Measurements from ENCODE around the gene ATP6AP2. TPM values are rescaled to one million over a fixed set of nuclear protein-coding genes. Genes with fewer than 3 reads are reported as not detected.

ATP6AP2 gene
- polyA plus RNA-seq, 1 of the 3 experiments (the other 2 are of a cell fraction), result 160 TPM

GRCh38 chrX:40579141-40579540, 1.6 kb upstream of the ATP6AP2 start (continued):
- TF ChIP-seq FOXJ3 (CRISPR knock-in tag; IDR thresholded peaks at IDR 0.05), result no peak
- TF ChIP-seq RCOR1 (IDR thresholded peaks at IDR 0.05; ENCODE audit: low read length), result no peak
- TF ChIP-seq FOSL2 (IDR thresholded peaks at IDR 0.05; ENCODE audit: borderline replicate concordance, low read depth), result no peak
- TF ChIP-seq ZBTB33 (IDR thresholded peaks at IDR 0.05; ENCODE audit: borderline replicate concordance, low read depth), result no peak
- TF ChIP-seq USF1 (IDR thresholded peaks at IDR 0.05; ENCODE audit: borderline replicate concordance, low read depth), result no peak
- no peak for TF ChIP-seq MEF2A (IDR thresholded peaks at IDR 0.05; ENCODE audit: borderline replicate concordance, low read depth)
- no peak for TF ChIP-seq RXRA (IDR thresholded peaks at IDR 0.05; ENCODE audit: borderline replicate concordance, low read depth)
- no peak for TF ChIP-seq GABPA (IDR thresholded peaks at IDR 0.05; ENCODE audit: low read depth)

- no peaks in the 10 kb centered on the region for H3K9me2 ChIP-seq
- POLR2A ChIA-PET, result interaction anchor here (1.1 kb wide), 1 partner anchor 36 kb away, joined by 3 read pairs; no protein-coding TSS in a partner anchor
- peak; percentile 16 for DNase-seq
- peak overlapping the region; percentile 76 to 86 for H3K4me3 ChIP-seq (ENCODE audit: low read depth in 2 of 2, low read length in 1 of 2)
- H3K36me3 ChIP-seq (replicated peaks in 1 of 2; ENCODE audit: control insufficient read depth in 1 of 2, insufficient read depth in 2 of 2, low read length in 1 of 2), result no peaks in the 10 kb centered on the region
- H3K9ac ChIP-seq, result peak overlapping the region; percentile 69; the same call in 1 of the 2 replicates
- H3K4me2 ChIP-seq, result peak overlapping the region; percentile 77
- TF ChIP-seq MEF2A (IDR thresholded peaks at IDR 0.05; ENCODE audit: borderline replicate concordance, low read depth) (no peak), PBX3 (IDR thresholded peaks at IDR 0.05) (no peak), RCOR1 (IDR thresholded peaks at IDR 0.05; ENCODE audit: low read length) (no peak), RXRA (IDR thresholded peaks at IDR 0.05; ENCODE audit: borderline replicate concordance, low read depth) (no peak), ZBTB33 (IDR thresholded peaks at IDR 0.05; ENCODE audit: borderline replicate concordance, low read depth) (no peak), RFX5 (IDR thresholded peaks at IDR 0.05; ENCODE audit: low read length) (no peak), CHD2 (IDR thresholded peaks at IDR 0.05; ENCODE audit: low read length, partially characterized antibody) (no peak), NFIC (IDR thresholded peaks at IDR 0.05; ENCODE audit: borderline replicate concordance) (no peak), TAF1 (IDR thresholded peaks at IDR 0.05; ENCODE audit: borderline replicate concordance, low read depth, low read length) (no peak), JUND (IDR thresholded peaks at IDR 0.05) (no peak), USF1 (IDR thresholded peaks at IDR 0.05; ENCODE audit: borderline replicate concordance, low read depth) (no peak)
- no peaks in the 10 kb centered on the region for H3F3A ChIP-seq (replicated peaks; ENCODE audit: insufficient read depth)
- peak overlapping the region; percentile 91 for H2AFZ ChIP-seq (ENCODE audit: low read depth)
- WGBS (ENCODE audit: low lambda C conversion rate), result 3% methylated on average over 12 of the region's 12 CpGs
- no peaks in the 10 kb centered on the region for H3K9me3 ChIP-seq
- H3K79me2 ChIP-seq (ENCODE audit: insufficient read depth), result peaks cover 41% of the 10 kb centered on the region
- peaks cover 9% of the 10 kb centered on the region; the same call in 1 of the 2 replicates for H3K27me3 ChIP-seq (ENCODE audit: insufficient read depth)
- CTCF ChIA-PET, result interaction anchor here (1.7 kb wide), 1 partner anchor 10 kb away, joined by 5 read pairs; no protein-coding TSS in a partner anchor
- peak overlapping the region; percentile 21 to 70; a peak in 3 of 4 replicates for H3K27ac ChIP-seq (ENCODE audit: low read depth in 2 of 2, low read length in 1 of 2)
- H4K20me1 ChIP-seq (ENCODE audit: insufficient read depth), result peaks cover 21% of the 10 kb centered on the region
- peaks cover 0 to 4% of the 10 kb centered on the region in 2 experiments; a peak in 2 of 4 replicates for H3K4me1 ChIP-seq (ENCODE audit: control insufficient read depth in 1 of 2, insufficient read depth in 2 of 2, low read depth in 1 of 2, low read length in 1 of 2)
Measured at GRCh38 chrX:40579900-40580536, 752 bp upstream of the ATP6AP2 start.
